HG03565 (cell line): ENCODE data around the gene MAGED2.
"Not testable (repeated sequence)": the region's sequence is repeated elsewhere in the genome, so short reads cannot be mapped to it uniquely, and the experiment has no call there.

Experiments
- ATAC-seq: cut with Tn5 transposase; IDR thresholded peaks from one replicate; pipeline ENCODE4 v1.9.1; 2021; ENCODE audit warnings: mild to moderate bottlenecking, moderate library complexity; ENCODE audit not compliant: unreplicated experiment

The MAGED2 gene

DNA sequence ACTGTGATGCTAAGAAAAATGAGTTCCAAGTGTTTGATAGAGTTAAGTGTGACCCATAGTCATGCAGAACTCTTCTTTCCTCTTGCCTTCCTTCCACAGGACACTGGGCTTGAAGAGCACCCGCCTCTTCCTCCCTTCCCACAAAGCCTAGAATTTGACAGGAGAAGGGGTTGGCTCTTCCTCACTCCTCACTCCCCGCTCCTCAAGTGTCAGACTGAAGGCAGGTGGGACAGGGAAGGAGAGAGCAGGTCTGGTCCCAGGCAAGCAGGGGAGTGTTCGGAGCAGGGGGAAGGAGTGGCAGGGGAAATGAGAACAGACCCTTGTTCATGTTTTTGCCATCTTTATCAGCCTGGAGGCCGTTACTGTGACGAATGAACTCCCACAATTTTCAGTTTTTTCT lies 10.7 kb downstream of the MAGED2 start:
- no peak for ATAC-seq

DNA sequence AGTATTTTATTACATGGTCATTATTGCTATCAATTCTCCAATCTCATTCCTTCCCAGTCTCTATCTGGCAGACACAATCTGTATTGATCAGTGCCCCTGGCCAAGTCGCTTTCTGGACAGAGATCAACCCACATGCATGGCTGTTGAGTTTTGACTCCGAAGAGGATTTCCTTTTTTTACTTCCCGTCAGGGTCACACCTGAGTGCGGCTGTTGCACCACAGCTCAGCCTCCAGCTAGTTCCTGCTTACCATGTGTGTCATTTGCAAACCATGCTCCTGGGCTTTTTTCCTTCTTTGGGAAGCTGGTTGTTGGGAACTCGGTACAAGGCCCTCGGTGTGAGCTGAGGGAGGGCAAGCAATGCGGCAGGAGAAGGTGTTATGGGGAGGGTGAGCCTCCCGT lies 11.7 kb downstream of the MAGED2 start:
- no peak for ATAC-seq

DNA sequence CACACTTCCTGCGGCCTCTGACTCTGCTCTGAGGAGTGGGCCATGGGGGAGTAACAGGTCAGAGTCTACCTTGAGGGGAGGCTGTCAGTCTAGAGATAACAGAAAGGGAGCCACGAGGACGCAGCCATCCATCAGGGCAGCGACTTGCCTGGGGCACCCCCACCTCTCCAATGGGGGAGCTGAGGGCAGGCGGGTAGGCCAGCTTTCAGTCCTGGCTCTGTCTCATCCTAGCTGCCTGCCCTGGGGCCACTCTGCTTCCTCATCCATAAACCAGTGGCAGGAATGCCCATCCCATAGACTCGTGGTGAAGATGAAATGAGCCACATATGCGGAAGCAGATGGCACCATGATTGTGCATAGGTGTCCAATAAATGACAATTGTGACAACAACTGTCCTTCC lies 13.2 kb downstream of the MAGED2 start:
- no peak for ATAC-seq

DNA sequence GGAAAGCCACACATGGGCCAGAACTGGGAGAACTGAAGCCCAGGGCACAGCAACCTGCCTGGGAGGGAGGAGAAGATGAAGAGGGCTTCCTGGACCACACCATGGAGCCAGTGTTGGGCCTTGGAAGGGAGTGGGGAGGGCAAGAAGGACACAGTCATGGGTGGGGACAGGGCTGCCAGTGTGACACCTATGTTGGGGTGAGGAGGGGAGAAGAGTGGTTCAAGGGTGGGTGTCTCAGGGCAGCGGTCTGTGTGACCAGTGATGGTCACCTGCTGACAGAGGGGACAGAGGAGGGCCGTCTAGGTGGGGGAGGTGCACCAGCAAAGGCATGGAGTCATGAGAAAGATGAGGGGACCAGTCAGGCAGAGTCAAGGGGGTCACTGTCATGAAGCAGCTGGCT lies 13.8 kb downstream of the MAGED2 start:
- ATAC-seq = no peak

DNA sequence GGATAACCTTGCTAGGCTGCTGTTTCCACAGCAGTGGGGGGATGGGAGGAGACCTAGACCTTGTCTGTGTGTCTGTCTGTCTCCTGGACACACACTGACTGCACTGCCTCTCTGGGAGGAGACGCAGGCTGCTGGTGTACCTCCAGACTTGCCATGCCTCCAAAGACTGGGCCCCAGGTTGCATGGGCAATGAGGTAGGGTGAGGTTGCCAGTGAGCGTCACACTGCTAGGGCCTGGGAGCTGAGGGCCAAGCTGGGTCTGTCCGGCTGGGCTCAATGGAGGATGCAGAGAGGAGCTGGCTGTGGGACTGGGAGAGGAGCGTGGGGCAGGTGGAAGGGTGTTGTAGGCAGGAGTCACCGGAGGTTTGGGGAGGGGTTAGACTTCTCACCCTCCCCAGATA lies 16.6 kb downstream of the MAGED2 start:
- ATAC-seq = no peak

DNA sequence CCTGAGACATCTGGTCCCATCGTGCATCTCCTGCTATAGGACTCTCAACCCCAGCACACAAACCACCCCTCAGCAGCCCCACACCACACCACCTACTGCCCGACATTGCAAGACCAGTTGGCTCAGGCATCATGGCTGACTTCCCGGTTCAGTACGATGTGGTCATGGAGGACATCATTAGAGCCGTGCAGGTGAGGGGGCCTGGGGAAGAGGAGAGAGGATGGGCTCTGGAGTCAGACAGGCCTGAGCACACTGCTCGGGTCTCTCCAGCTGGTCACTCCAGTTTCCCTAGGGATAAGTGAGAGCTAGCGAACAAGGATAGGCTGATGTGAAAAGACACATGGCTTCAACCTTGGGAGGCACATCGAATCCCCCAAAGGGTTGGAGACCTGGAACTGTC lies 17.2 kb downstream of the MAGED2 start:
- no peak for ATAC-seq

DNA sequence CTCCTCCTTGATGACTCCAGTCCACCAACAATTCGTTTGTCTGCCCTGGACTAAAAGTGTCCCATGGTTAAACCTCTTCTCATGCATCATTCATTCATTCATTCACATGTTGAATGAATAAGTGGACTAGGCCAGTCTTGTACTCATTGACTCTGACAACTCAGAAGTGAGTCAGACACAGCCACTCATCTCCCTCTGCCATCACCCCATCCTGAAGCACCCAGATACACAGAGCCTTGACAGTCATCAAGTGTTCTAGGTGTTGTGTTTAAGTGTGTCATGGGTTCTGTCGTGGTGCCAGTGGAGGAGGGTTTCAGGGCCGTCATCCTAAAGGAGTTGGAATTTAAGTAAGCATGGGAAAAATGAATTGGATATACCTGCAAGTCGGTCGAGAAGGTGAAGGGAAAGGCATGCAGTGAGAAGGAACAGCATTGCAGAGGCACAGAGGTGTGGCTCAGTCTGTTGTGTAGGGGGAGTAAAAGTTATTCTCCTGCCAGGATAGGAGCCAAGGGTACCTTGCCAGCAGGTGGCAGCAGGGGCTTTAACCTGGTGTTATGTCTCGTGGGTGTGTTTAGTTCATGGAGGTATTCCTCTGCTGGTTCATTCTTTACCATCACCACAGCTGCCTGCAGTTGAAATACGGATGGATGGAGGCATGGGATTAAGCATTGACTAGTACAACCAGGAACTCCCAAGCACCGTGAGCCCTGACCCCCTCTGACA lies 18.3 kb downstream of the MAGED2 start:
- no peak for ATAC-seq

DNA sequence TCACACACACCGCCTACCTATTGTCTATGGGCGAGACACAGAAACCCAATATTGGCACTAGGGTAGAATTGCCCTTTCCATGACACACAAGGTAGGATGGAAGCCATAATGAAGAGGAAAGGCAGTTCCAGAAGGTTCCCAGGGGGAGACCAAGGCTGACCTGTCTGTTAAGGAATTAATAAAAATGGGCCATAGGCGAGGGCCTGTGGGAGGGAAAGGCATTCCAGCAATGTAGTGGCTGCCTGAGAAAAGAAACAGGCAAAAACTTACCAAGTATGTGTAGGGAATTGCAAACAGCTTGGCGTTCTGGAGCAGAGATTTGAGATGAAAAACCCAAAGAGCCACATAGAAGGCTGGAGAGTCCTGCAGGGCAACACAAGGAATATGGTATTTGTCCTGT lies 19.1 kb downstream of the MAGED2 start:
- ATAC-seq = no peak

DNA sequence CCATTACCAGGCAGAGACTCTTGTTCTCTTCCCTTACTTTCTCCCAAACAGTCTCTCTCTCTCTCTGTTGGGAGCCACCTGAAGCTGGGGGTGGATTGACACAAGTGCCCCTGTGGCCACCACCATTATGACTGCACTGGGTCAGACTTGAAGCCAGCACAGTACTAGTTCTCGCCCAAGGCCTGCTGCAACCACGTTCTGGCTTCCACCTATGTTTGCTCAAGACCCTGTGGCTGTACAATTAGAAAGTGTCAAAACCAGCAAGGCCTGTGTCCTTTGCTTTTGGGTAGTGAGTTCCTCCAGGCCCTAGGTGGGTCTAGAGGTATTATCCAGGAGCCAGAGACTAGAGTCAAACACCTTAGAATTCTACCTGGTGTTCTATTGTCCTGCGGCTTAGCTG lies 31.0 kb downstream of the MAGED2 start:
- ATAC-seq = no peak

DNA sequence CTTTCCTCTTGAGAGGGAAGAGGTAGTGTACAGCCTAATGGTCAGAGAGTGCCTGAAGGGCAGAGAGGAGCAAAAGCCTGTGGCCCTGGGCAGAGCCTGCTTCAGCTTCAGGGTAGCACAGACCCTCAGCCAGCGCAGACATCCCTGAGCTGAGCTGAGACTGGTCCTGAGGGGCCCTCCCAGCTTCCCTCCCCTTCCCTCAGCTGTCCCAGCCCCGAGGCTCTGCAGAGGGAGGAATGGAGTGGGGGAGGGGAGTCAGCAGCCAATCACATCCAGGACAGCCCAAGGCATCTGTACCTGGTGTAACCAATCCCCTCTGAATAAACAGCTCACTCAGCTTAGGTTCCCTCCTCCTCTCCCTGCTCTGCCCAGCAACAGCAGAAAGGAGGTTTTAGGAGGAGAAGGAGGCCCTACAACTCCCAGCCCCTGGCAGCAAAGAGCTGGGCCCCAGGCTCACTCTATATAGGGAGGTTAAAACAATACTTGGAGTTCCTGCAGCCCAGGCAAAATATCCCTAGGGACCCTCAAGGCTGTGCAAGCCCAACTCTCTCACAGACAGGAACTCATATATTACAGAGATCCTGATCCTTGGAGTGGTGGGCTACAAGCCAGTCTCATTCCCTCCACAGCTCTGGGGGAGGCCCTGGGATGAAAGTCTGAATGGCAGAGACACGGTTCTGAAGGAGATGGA lies 33.8 kb downstream of the MAGED2 start:
- ATAC-seq = not testable (repeated sequence)

DNA sequence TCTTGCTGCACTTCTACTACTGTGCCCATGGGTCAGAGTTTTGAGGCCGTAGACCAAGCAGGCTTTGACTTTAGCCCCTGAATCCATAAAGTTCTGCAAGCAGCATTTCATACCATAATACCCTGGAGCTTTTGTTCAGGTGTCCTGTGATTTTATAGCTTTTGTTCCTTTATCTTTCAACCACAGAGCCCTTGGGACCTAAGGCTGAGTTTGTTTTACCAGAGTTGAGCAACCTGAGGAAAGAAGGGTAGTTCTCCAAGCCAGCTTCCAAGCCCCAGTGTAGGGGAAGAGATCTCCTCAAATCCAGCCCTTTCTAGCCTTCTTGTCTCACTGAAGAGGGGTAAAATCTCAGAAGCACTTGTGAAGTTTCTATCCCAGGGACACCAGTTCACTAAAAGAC lies 35.1 kb downstream of the MAGED2 start:
- ATAC-seq = no peak

DNA sequence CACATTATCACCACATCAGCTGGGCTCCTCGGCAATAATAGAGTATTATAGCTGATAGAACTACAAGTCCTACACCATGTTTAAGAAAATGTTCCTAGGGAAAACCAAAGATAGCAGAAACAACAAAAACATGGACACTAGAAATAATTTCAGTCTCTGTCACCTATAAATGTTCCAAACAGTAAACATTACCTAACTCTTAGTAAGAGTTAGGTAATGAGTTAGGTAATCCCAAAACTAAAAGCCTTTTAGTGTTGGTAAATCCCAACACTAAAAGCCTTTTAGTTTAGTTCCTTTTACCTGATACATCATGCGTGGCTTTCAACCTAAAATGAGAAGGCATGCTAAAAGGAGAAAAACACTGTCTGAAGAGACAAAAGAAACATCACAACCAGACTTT lies 35.5 kb downstream of the MAGED2 start:
- no peak for ATAC-seq

DNA sequence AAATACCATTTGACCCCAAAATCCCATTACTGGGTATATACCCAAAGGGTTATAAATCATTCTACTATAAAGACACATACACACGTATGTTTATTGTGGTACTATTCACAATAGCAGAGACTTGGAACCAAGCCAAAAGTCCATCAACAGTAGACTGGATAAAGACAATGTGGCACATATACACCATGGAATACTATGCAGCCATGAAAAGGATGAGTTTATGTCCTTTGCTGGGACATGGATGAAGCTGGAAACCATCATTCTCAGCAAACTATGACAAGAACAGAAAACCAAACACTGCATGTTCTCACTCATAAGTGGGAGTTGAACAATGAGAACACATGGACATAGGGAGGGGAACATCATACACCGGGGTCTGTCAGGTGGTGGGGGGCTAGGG lies 40.2 kb downstream of the MAGED2 start:
- not testable (repeated sequence) for ATAC-seq

DNA sequence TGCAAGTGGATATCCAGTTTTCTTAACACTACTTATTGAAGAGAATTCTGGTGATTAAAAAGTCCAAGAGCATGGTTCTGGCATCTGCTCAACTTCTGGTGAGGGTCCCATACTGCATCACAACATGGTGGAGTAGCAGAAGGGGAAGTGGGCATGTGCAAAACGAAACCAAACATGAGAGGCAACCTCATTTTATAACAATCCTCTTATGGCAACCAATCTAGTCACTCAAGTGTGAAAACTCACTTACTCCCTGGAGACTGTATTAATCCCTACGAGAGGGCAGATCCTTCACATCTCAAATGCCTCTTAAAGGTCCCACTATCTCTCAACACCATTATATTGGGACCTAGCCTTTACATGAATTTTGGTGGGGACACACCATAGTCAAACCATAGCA lies 57.7 kb downstream of the MAGED2 start:
- ATAC-seq = no peak
